Measurements from ENCODE around the gene TIMP1.

The TIMP1 gene

DNA sequence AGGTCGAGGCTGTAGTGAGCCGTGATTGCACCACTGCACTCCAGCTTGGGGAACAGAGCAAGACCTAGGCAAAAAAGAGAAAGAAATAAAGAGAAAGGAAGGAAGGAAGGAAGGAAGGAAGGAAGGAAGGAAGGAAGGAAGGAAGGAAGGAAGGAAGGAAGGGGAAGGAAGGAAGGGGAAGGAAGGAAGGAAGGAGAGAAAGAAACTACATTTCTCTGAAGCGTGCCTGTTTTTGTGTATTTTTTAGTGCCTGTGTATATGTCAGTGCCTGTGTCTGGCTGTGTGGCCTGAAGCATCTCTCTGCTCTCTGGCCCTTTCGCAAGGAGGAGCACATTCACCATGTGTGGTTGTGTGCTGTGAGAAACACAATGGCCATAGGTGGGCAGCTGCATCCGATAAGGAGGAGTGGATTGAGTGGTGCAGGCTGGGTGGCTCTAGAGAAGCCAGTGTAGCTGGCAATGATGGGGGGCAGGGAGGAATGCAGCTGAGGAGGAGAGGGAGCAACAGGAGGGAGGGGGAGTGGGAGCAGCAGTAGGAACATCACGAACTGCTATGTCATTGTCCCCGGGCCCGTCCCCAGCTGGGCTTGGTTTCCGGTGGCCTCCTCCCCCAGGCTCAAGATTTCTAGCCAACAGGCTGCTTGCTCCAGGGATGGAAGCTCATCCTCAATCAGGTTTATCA, 26.0 kb downstream of the TIMP1 start:
- no peak for DNase-seq

DNA sequence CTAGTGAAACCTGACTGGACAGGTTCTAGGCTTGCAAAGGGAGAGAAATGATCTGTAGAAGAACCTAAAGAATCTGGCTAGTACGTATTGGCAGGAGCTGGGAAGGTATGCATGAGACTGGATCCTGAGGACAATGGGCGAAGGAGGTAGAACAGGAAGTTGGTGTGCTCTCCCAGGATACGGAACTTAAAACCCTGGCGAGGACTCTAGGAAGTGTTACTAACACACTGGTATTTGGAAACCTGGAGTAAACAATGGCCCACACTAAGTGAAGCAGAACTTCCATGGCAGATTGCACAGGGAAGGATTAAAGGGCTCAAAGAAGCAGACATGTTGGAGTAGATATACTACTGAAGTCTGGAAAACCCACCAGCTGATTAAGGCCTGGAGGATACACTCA, 28.3 kb downstream of the TIMP1 start:
- DNase-seq, result no peak

DNA sequence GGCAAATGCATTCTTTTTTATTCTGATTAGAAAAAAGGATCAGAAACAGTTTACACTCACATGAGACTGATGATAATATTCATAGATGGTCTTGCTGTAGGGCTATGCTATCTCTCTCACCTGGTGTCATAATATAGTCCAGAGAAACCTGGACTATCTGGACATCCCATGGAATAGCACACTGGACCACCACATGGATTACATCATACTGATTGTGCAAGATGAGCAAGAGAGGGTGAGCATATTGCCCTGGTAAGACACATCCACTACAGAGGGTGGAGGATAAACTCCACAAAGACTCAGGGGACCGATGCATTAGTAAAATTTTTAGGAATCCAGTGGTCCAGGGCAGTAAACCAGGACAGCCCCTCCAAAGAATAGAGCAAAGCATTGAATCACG, 29.3 kb downstream of the TIMP1 start:
- no peak for DNase-seq

DNA sequence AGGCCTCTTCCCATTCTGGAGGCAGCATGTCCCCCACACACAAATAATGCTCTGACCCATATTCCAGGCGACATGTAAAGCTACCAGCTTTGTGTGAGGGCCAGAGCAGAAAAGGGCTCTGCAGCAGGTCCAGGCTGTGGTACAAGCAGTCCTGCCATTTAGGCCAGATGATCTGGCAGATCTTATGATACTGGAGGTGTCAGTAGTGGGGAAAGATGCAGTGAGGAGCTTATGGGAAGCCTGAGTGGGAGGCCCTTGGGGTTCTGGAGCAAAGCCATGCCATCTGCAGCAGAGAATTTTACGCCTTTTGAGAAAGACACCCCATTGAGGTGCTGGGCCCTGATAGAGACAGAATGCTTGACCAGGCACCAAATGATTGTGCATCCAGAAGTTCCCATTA, 29.7 kb downstream of the TIMP1 start:
- DNase-seq, result no peak

DNA sequence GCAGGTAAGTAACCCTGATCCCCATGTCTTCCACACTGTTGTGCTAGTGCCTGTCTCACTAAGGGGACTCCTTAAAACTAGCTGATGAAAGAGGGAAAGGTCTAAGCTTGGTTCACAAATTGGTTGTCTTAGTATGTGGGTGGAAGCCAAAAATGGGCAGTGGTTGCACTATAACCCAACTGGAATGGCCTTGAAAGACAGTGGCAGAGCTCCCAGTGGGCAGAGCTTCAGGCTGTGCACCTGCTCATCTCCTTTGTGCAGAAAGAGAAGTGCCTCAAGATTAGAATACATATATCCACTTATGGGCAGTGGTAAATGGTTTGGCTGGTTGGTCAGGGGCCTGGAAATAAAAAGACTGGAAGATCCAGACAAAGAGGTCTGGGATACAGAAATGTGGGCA, 30.2 kb downstream of the TIMP1 start:
- DNase-seq, result no peak

DNA sequence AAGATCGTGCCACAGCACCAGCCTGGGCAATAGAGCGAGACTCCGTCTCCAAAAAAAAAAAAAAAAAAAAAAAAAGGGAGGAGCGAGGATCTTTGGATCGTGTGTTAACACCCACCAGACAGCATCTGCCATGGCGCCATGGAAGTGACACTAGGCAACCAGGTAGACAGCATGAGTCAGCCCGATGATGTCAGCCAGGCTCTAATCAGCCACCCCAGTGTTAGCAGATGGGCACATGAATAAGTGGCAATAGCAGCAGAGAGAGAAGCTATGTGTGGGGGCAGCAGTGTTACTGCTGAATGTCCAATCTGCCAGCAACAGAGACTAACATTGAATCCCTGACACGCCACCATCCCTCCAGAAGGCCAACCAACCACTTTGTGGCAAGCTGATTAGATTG, 30.8 kb downstream of the TIMP1 start:
- DNase-seq, result no peak

DNA sequence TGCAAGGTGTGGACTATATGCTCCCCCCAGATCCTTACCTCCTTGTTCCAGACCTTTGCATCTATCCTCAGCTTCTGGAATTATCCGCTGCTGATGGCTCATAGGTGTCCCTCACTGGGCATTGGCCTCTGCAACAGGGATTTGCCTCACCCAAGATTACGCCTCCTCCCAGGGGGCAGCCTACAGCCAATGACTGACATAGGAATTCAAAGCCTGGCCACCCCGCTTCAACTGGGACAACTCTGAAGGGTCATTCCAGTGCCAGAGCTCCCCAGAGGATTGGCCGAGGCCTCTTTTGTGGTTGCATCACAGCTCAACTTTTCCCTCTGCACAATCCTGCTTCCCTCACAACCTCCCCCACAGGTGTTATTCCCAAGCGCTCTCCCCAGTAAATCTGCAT, 32.4 kb downstream of the TIMP1 start:
- no peak for DNase-seq

DNA sequence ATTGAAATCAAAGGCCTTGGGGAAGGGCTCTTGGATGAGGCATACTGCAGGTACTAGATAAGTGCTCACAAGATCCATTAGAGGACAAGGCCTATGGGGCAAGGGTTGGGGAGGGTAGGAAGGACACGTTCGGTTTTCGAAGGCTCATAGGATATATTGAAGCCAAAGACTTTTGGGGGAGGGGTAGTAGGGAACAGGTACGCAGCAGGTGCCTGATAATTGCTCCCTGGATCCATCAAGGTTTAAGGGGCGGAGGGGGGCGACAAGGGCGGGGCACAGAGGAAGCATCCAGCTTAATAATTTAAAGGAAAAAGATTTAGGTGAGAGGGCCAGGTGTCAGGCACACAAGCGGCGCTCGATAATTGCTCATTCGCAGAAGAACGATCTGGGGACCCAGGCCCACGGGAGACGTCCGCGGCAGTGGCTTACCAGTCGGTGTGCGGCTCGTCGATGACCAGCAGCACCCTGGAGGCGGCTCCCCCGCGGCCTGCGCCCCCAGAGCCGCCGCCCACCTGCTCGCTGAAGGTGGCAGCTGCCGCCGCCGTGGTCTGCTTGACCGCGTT, 36.8 kb downstream of the TIMP1 start:
- DNase-seq, result no peak

DNA sequence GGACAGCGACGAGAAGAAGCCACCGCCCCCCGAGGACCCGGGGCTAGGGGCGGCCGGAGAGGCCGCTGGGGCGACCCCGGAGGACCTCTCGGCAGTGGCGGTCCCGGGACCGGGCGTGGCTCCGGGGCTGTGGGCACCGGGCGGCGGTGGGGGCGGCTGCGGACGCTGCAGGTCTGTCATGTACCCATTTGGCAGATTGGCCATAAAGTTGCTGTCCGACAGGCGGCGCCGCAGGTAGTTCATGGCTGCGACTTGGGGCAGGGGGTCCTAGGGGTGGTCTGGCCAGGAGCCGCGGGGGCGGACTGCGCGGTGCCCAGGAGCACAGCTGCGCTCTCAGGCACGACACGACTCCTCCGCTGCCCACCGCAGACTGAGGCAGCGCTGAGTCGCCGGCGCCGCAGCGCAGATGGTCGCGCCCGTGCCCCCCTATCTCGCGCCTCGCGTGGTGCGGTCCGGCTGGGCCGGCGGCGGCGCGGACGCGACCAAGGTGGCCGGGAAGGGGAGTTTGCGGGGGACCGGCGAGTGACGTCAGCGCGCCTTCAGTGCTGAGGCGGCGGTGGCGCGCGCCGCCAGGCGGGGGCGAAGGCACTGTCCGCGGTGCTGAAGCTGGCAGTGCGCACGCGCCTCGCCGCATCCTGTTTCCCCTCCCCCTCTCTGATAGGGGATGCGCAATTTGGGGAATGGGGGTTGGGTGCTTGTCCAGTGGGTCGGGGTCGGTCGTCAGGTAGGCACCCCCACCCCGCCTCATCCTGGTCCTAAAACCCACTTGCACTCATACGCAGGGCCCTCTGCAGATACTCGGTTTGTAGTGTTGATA, 37.5 kb downstream of the TIMP1 start, which contains the start of gene SYN1:
Gene SYN1, minus strand, starts transcription at position 372 of the 817 bp plus-strand sequence. Its CDS starts 129 bp downstream, at position 243.
- peak; percentile 71 for DNase-seq

DNA sequence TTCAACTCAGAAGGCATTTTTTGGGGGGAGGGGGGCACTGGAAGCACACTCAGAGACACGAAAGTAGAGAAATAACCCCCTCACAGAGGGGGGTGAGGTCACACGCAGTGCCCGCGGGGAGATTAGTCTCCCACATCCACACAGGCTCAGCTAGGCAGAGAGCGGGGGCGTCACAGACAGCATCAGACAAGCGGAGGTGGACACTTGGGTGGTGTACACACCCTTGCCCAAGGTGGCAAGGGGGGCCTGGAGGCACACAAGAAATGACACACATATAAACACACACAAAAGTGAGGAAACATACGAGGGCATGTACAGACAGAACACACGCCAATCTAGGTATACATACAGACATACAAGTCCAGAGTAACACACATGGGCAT, 38.1 kb downstream of the TIMP1 start:
- no peak for DNase-seq

DNA sequence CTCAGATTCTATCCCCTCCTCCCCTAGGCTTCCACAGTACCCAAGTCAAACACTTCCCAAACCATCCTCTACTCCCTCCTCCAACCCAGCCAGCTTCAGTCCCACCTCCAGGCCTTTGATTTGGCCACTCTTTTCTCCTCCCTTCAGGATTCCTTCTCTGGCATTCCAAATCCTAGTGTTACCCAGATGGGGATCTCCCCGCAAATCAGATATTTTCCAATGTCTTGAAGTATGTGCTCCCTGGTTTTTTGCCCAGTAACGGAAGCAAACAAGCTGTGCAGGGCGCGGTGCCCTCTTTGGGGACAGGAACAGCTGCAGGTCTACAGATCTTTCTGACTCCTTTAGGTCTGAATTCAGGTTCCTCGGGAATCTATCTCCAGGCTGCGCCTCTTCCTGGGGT, 39.6 kb downstream of the TIMP1 start:
- DNase-seq, result no peak

DNA sequence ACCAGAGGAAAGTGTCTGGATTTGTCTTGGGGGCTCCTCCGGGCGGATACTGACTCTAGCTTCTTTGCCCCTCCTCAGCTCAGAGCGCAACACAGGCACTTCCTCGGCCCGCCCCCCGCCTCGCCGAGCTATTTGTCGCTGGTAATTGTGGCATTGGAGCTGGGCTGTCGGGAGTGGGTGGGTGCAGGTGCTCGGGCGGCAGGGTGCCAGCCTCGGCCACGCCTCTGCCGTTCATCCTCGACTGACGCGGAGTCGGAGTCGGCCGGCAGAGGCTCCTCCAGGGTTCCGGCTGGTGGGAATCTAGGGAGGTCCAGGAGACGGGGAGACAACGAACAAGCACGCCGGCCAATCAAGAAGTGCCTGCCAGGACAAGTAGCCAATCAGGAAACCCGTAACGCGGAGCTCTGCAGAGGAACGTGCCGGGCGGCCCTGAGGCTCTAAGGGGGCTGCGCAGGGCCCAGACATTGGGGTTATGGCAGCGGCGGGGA, 41.3 kb downstream of the TIMP1 start:
- no peak for DNase-seq

DNA sequence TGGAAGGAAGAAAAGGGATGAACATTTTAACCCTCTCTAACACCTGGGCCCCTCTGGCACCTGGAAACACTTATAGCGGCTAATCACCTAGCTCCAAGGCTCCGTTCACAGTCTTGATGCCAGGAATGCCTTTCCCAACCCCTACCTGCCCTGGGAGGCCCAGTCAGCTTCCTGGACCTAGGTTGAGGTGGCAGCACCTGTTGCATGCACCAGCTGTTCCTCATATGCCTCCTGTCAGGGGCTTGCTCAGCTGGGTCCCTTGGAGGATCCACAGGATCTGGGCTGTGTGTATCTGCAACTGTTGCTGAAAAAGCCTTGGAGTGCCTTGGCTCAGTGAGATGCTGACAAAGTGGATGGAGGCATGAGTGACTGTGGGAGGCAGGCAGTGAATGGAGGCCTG, 43.1 kb downstream of the TIMP1 start:
- DNase-seq, result no peak

DNA sequence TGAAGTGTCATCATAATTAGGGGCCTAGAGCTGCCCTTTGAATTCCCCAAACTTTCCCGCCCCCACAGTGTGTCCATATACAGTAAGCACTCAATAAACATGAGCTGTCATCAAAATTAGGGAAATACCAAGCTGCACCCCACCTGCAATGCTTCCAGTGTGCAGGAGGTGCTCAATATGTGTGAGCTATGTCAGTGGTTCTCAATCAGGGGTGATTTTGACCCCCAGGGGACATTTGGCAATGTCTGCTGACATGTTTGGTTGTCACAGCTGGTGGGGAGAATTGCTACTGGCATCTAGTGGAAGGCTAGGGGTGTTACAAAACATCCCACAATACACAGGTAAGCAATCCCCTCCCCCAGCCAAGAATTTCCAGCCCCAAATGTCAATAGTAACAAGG, 46.7 kb downstream of the TIMP1 start:
- no peak for DNase-seq

DNA sequence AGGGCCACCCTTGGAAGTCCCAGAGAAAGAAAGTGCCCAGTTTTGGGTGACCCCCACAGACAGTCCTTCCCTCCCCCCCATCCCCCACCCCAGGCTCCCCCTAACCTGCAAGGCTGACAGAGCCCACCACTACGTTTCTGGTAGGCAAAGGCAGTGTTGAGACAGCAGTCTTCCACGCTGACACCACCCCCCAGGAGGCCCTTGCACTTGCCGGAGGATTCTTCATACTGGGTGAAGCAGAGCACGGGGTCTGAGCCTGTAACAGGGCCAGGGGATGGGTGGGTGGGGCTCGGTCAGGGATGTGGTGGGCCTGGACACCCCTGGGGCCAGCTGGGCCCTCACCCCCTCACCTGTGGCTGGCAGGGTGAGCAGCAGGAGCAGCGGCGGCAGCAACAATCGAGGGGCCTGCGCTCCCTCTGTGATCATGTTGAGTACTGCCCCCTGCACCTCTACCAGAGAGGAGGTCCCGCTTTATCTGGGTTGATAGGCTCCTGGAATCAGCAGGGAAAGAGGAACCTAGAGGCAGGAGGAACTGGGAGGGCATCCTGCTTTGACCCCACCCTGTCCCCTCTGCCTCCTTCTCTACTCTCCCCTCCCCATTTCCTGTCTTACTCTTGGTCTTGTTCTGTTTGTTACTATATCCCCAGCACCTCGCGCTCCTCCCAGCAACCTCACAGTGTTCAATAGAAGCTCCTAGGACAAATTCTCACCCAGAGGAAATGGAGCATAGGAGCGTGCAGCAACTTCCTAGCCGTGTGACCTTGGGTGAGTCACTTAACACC, 47.4 kb downstream of the TIMP1 start, which contains the start of gene CFP:
Gene CFP, minus strand, starts transcription at position 512 of the 782 bp plus-strand sequence. Its CDS starts 86 bp downstream, at position 426.
- no peak for DNase-seq

DNA sequence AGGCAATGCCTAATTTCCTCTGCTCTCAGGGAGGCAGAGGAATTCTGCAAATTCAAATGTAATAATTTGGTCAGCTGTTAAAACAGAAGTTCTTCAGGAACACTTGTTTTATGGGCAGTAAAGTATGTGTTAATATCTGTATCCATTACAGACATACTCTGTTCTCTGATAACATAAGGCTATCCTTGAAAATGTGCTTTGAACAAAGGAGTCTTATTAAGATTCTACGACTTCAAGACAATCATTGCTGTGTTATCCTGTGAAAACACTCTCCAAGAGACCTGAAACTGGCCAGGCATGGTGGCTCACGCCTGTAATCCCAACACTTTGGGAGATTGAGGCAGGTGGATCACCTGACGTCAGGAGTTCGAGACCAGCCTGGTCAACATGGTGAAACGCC, 49.4 kb downstream of the TIMP1 start:
- no peak for DNase-seq

DNA sequence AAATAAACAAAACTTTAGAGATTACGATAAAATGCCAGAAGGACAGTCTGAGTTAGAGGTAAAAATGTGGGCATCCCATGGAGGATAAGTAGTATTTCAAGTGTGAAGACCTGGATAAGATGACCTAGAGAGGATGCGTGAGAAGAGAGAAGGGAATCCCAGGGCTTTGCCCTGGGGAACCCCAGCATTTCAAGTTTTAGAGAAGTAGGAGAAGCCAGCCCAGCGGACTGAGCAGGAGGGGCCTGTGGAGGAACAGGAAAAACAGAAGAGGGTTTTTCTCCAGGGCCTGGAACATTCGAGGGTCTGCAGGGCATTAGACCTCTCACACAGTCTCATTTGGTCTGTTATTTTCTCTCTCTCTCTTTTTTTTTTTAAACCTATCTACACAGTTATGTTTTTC, 50.4 kb downstream of the TIMP1 start:
- no peak for DNase-seq

DNA sequence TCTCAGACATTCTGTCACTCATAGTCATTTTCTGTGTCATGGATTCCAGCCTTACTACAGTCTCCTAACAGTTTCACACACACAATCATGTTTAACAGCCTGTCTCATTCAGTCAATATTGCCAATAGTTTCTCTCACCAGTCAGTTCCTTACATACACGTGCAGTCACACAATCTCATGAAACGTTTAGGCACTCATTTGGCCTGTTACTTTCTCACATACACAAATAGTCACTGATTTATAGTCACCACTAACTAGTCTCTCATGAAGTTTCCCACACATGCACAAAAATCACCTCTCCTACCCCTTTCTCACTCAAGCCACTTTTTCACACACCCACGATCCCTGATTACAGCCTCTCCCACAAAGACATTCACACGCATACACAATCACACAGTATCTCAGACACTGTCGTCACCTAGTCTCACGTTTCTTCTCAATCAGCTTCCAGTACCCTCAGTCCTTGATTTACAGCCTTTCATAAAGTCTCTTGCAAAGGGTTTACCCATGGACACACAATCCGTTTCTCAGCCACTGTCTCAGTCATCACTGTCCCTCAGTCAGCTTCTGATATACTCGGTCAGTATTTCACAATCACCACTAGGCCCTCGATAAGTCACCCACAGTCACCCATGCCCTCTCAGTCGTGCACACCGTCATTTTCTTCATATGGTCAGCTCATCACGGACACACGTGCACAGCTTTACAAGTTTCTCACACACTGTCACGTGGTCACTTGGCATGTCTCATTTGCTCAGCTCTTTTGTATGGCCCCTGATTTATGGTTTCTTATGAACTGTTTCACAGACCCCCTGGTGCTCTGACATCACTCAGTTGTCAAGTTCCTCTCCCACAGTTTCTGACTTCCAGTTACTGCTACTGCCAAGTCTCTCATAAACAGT, 51.7 kb downstream of the TIMP1 start:
- no peak for DNase-seq

DNA sequence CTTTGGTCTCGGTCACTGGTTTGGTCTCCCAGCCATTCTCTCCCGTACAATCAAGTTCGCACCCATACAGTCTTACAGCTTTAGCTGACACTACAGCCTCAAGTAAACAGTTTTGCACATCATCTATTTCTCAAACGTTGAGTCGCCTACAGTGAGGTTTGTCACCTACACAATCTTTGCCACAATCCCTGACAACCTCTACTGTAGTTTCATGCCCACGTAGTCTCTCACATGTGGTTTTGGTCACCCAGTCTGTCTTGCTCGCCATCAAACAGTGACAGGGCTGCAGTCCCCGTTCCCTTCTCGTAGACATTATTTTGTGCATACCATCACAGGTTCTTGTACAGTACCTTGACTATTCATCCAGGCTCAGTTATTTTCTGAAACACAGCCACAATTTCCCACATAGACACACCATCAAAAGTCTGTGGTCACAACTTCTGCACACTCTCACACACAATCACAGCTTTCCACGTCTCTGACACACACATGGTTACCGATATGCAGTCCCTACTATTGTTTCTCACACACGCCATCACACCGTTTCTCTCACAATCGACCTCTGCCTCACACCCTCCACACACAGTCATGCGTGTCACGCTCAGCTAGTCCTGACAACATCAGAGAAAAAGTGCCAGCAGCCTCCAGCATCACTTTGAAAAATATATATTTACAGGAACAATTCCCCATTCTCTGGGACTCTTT, 52.8 kb downstream of the TIMP1 start:
- DNase-seq, result peak; percentile 35

Measured in activated CD4-positive, alpha-beta T cell treated with anti-CD3 and anti-CD28 coated beads, Interleukin-2, amount 50 U/mL, for 16 hours (primary cell).